ENCODE data around the gene CFHR4. TPM values are rescaled to one million over a fixed set of nuclear protein-coding genes. Genes with fewer than 3 reads are reported as not detected.
"Not testable (repeated sequence)": the region's sequence is repeated elsewhere in the genome, so short reads cannot be mapped to it uniquely, and the experiment has no call there.

CFHR4 gene
- total RNA-seq, 1 experiment from 2014 or later: not detected

GRCh38 chr1:196877964-196878363, 9.9 kb upstream of the CFHR4 start:
- TF ChIP-seq CTCF (conservative IDR thresholded peaks at IDR 0.05) (no peak), EZH2 (IDR thresholded peaks at IDR 0.05; ENCODE audit: low read depth) (no peak)
- POLR2A ChIA-PET (ENCODE audit: unreplicated experiment): no interaction called here
- H2AFZ ChIP-seq: no peak overlapping the region
- no peaks in the 10 kb centered on the region for H3K9me2 ChIP-seq (ENCODE audit: insufficient read depth)
- H3K4me2 ChIP-seq: no peak overlapping the region
- H3K79me2 ChIP-seq (ENCODE audit: low read depth): no peaks in the 10 kb centered on the region
- CTCF ChIA-PET: no interaction called here
- DNase-seq: no peak
- intact Hi-C loops (cut with micrococcal nuclease; ENCODE audit: unreplicated experiment): no loop called here
- H3K27me3 ChIP-seq (ENCODE audit: insufficient read depth, low read depth): no peaks in the 10 kb centered on the region
- no peaks in the 10 kb centered on the region for H3K36me3 ChIP-seq (ENCODE audit: low read depth)
- H3F3A ChIP-seq (ENCODE audit: insufficient read depth, low read depth): no peaks in the 10 kb centered on the region
- no peaks in the 10 kb centered on the region for H4K20me1 ChIP-seq (ENCODE audit: insufficient read depth)
- no peak overlapping the region for H3K27ac ChIP-seq
- no peak overlapping the region for H3K4me3 ChIP-seq
- no peaks in the 10 kb centered on the region for H3K9me3 ChIP-seq (ENCODE audit: insufficient read depth, low read depth)
- H3K4me1 ChIP-seq (replicated peaks; ENCODE audit: insufficient read depth): no peaks in the 10 kb centered on the region
- no TSS peak for BruUV-seq (replicated peaks)

DNA sequence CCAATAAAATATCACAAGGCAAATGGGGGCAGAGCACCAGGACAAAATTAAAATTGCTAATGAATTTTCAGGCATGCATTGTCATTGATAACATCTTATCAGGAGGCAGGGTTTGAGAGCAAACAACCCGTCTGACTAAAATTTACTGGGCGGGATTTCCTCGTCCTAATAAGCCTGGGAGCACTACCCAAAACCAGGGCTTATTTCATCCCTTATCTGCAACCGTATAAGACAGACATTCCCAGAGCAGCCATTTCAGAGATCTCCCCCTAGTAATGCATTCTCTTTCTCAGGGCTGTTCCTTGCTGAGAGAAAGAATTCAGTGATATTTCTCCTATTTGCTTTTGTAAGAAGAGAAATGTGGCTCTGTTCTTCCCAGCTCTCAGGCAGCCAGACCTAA, 1.3 kb upstream of the CFHR4 start:
- H3K4me2 ChIP-seq; H3K4me3 ChIP-seq; H3K27me3 ChIP-seq (ENCODE audit: insufficient read depth, low read depth); H3F3A ChIP-seq (ENCODE audit: insufficient read depth, low read depth); H3K79me2 ChIP-seq (ENCODE audit: low read depth); H3K9me2 ChIP-seq (ENCODE audit: insufficient read depth); POLR2A ChIA-PET (ENCODE audit: unreplicated experiment); intact Hi-C loops (cut with micrococcal nuclease; ENCODE audit: unreplicated experiment); H3K4me1 ChIP-seq (replicated peaks; ENCODE audit: insufficient read depth); H4K20me1 ChIP-seq (ENCODE audit: insufficient read depth); DNase-seq; H3K9me3 ChIP-seq (ENCODE audit: insufficient read depth, low read depth); H3K27ac ChIP-seq; H2AFZ ChIP-seq; H3K36me3 ChIP-seq (ENCODE audit: low read depth); CTCF ChIA-PET; BruUV-seq (replicated peaks): not testable (repeated sequence)

DNA sequence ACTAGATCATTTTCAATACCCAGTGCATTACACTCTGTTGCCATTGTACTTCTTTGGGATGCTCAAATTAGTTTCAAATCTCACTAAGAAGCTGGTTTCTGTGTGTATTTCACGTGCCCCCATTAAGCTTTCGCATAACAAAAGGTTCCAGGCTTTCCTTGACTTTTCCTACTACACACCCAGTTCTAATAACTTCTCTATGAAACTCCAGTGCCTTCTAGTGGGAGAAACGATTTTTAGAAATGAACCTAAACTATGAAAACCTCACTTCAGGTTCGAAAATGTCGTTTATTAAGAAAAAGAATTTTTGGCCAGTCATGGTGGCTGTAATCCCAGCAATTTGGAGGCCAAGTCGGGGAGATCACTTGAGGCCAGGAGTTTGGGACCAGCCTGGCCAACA, 2.8 kb downstream of the CFHR4 start:
- H3K4me2 ChIP-seq: no peak overlapping the region
- intact Hi-C loops (cut with micrococcal nuclease; ENCODE audit: unreplicated experiment): no loop called here
- H3K27me3 ChIP-seq (ENCODE audit: insufficient read depth, low read depth): no peaks in the 10 kb centered on the region
- H3K36me3 ChIP-seq (ENCODE audit: low read depth): no peaks in the 10 kb centered on the region
- TF ChIP-seq CTCF (conservative IDR thresholded peaks at IDR 0.05): no peak; the same call in 1 of the 2 replicates
- TF ChIP-seq EZH2 (IDR thresholded peaks at IDR 0.05; ENCODE audit: low read depth): no peak
- no peaks in the 10 kb centered on the region for H4K20me1 ChIP-seq (ENCODE audit: insufficient read depth)
- H3F3A ChIP-seq (ENCODE audit: insufficient read depth, low read depth): no peaks in the 10 kb centered on the region
- H2AFZ ChIP-seq: peak overlapping the region; percentile 81
- no peaks in the 10 kb centered on the region for H3K9me2 ChIP-seq (ENCODE audit: insufficient read depth)
- H3K27ac ChIP-seq: no peak overlapping the region
- H3K4me1 ChIP-seq (replicated peaks; ENCODE audit: insufficient read depth): no peaks in the 10 kb centered on the region
- POLR2A ChIA-PET (ENCODE audit: unreplicated experiment): no interaction called here
- H3K9me3 ChIP-seq (ENCODE audit: insufficient read depth, low read depth): no peaks in the 10 kb centered on the region; the same call in 1 of the 2 replicates
- BruUV-seq (replicated peaks): no TSS peak
- CTCF ChIA-PET: no interaction called here
- no peak for DNase-seq
- no peaks in the 10 kb centered on the region for H3K79me2 ChIP-seq (ENCODE audit: low read depth)
- H3K4me3 ChIP-seq: no peak overlapping the region

DNA sequence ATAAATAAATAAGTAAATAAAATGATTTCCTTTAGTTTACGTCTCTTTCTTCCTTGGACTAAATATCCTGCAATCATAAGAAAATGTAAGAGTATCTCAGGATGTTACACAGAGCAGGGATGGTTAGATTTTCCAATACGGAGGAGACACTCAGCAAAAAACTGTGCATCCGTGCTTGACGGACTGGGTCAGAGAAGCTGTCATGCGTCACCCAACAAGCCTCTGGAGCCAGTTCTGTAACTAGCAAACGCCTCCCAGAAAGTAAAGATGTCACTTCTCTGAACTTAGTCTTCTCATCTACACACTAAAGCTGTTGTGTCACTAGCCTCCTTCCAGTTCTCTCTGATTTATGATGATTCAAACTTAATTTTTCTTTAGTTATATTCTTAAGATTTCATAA, 3.4 kb downstream of the CFHR4 start:
- TF ChIP-seq CTCF (conservative IDR thresholded peaks at IDR 0.05) (no peak), EZH2 (IDR thresholded peaks at IDR 0.05; ENCODE audit: low read depth) (no peak)
- intact Hi-C loops (cut with micrococcal nuclease; ENCODE audit: unreplicated experiment): no loop called here

More for the DNA sequence above, 3.4 kb downstream of the CFHR4 start:
- no TSS peak for BruUV-seq (replicated peaks)
- Histone ChIP-seq H3F3A (ENCODE audit: insufficient read depth, low read depth) (no peaks in the 10 kb centered on the region), H3K27me3 (ENCODE audit: insufficient read depth, low read depth) (no peaks in the 10 kb centered on the region), H3K27ac (no peak overlapping the region), H3K79me2 (ENCODE audit: low read depth) (no peaks in the 10 kb centered on the region), H3K9me2 (ENCODE audit: insufficient read depth) (no peaks in the 10 kb centered on the region), H3K9me3 (ENCODE audit: insufficient read depth, low read depth) (no peaks in the 10 kb centered on the region; the same call in 1 of the 2 replicates), H4K20me1 (ENCODE audit: insufficient read depth) (no peaks in the 10 kb centered on the region), H3K36me3 (ENCODE audit: low read depth) (no peaks in the 10 kb centered on the region), H3K4me1 (replicated peaks; ENCODE audit: insufficient read depth) (no peaks in the 10 kb centered on the region), H3K4me2 (no peak overlapping the region), H3K4me3 (no peak overlapping the region), H2AFZ (peak overlapping the region; percentile 81; the same call in 1 of the 2 replicates)
- ChIA-PET CTCF (no interaction called here), POLR2A (ENCODE audit: unreplicated experiment) (no interaction called here)
- no peak for DNase-seq
